HepG2 (cell line): ENCODE measurements around the gene ADIRF. TPM values are rescaled to one million over a fixed set of nuclear protein-coding genes. Genes with fewer than 3 reads are reported as not detected.
"Not testable (repeated sequence)": the region's sequence is repeated elsewhere in the genome, so short reads cannot be mapped to it uniquely, and the experiment has no call there.

Experiments used
- ATAC-seq: fragments of 200-7000 bp; cut with Tn5 transposase; 3 replicates; pipeline ENCODE4 v1.9.1; 2020; ENCODE audit warnings: mild to moderate bottlenecking, moderate library complexity
- BruUV-seq: library from RNA; stranded (reverse); fragments of 400-500 nt; replicated peaks from 2 replicates; lab custom pipeline; 2021; lab: Mats Ljungman, UMichigan
- CTCF ChIA-PET: fragments of 300-600 bp; formaldehyde crosslinking; extraction: SDS; loops from one replicate; lab custom pipeline; 2021; ENCODE audit warnings: low total read pairs, inconsistent platforms, low intra/inter-chr PET ratio; lab: Yijun Ruan, JAX
- POLR2A ChIA-PET: fragments of 350-600 bp; sonication (Branson Sonifier 250); formaldehyde crosslinking; loops from one replicate; lab custom pipeline; 2020; ENCODE audit warnings: antibody characterized with exemption, inconsistent platforms; lab: Yijun Ruan, JAX
- DNase-seq: peaks from one replicate; pipeline ENCODE4 v3.0.0-alpha.2; 2015; ENCODE audit warnings: low spot score
- FAIRE-seq: peaks from 3 replicates; lab custom pipeline; 2011; peaks lifted over from hg19 to GRCh38; lab: Jason Lieb, UNC
- H2AFZ ChIP-seq: one replicate; pipeline ENCODE4 v1.6.1; 2011; ENCODE audit warnings: low read length, inconsistent platforms
- H3K27ac ChIP-seq: fragments of 300-600 bp; 3 replicates; pipeline ENCODE4 v1.8.0; 2011; ENCODE audit warnings: mixed run types, mild to moderate bottlenecking, mixed read lengths, low read length, inconsistent platforms; ENCODE audit not compliant: insufficient read depth; ENCODE audit errors: extremely low read length
- H3K27me3 ChIP-seq, 2 experiments: fragments of 200-600 bp in 1 of 2; 2 replicates in 1 of 2; 3 replicates in 1 of 2; pipeline versions ENCODE4 v1.6.0 to v1.8.0; 2011; ENCODE audit warnings: low read length in 2 of 2, mild to moderate bottlenecking in 2 of 2, moderate library complexity in 2 of 2, inconsistent platforms in 1 of 2; ENCODE audit not compliant: insufficient read depth in 2 of 2, control insufficient read depth in 1 of 2
- H3K36me3 ChIP-seq, 2 experiments: fragments of 200-600 bp in 1 of 2; replicated peaks in 1 of 2; 2 replicates in 1 of 2; 3 replicates in 1 of 2; pipeline versions ENCODE4 v1.5.1 to v1.8.0; 2011; ENCODE audit warnings: low read length in 2 of 2, inconsistent platforms in 1 of 2; ENCODE audit not compliant: insufficient read depth in 2 of 2, control insufficient read depth in 1 of 2
- H3K4me1 ChIP-seq: 2 replicates; pipeline ENCODE4 v1.5.1; 2012; ENCODE audit warnings: low read length, inconsistent platforms; ENCODE audit not compliant: insufficient read depth
- H3K4me2 ChIP-seq: 2 replicates; pipeline ENCODE4 v1.6.0; 2011; ENCODE audit warnings: low read depth, low read length, inconsistent platforms
- H3K4me3 ChIP-seq, 3 experiments: fragments of 200-600 bp in 1 of 3; sonication (generic), shearing (Covaris generic) in 1 of 3; replicated peaks in 1 of 3; 2 replicates each; pipeline ENCODE4 v1.5.1; 2011 to 2016; ENCODE audit warnings: low read length in 3 of 3, inconsistent platforms in 2 of 3, low read depth in 2 of 3, mild to moderate bottlenecking in 2 of 3, control low read depth in 1 of 3, mixed read lengths in 1 of 3; ENCODE audit not compliant: insufficient read depth in 1 of 3
- H3K79me2 ChIP-seq: one replicate; pipeline ENCODE4 v1.6.1; 2011; ENCODE audit warnings: low read length, inconsistent platforms; ENCODE audit not compliant: insufficient read depth
- H3K9ac ChIP-seq: 2 replicates; pipeline ENCODE4 v1.6.0; 2011; ENCODE audit warnings: mild to moderate bottlenecking, low read depth, low read length, inconsistent platforms; ENCODE audit not compliant: insufficient read depth
- H3K9me3 ChIP-seq: 2 replicates; pipeline ENCODE4 v1.5.1; 2012; ENCODE audit warnings: mild to moderate bottlenecking, low read length
- H4K20me1 ChIP-seq: 2 replicates; pipeline ENCODE4 v1.6.0; 2011; ENCODE audit warnings: inconsistent platforms, mild to moderate bottlenecking, low read length, moderate library complexity; ENCODE audit not compliant: insufficient read depth
- GATAD2A ChIP-seq: IDR thresholded peaks from 2 replicates; pipeline ENCODE4 v1.6.1; 2016
- PTBP1 ChIP-seq: fragments of 200-400 bp; formaldehyde crosslinking; IDR thresholded peaks from 2 replicates; pipeline ENCODE4 v1.6.1; 2018; ENCODE audit warnings: low read length, low read depth; ENCODE audit not compliant: poor library complexity, severe bottlenecking
- ZMAT5 ChIP-seq: sonication (generic); formaldehyde crosslinking; IDR thresholded peaks from 2 replicates; pipeline ENCODE4 v1.5.0; 2020; ENCODE audit warnings: mild to moderate bottlenecking, low read depth, missing genetic modification reagents, borderline replicate concordance
- ZNF225 ChIP-seq: sonication (generic); formaldehyde crosslinking; IDR thresholded peaks from 2 replicates; pipeline ENCODE4 v1.4.0; 2020; ENCODE audit warnings: mild to moderate bottlenecking, missing genetic modification reagents
- ZNF451 ChIP-seq: sonication (generic); formaldehyde crosslinking; IDR thresholded peaks from 2 replicates; pipeline ENCODE4 v1.5.0; 2020; ENCODE audit warnings: mild to moderate bottlenecking, missing genetic modification reagents
- WGBS: methylation state at CpG from one replicate; pipeline ENCODE4 v1.1.6; 2017; ENCODE audit warnings: low lambda C conversion rate; 5-methylcytosine and 5-hydroxymethylcytosine counted together
- in situ Hi-C: cut with HindIII; loops from 2 replicates; pipeline ENCODE4 v1.10.0; 2017; ENCODE audit warnings: low pct_unique_long_range_greater_than_20kb; ENCODE audit not compliant: extremely low pct_ligation_motif_present
- intact Hi-C: fragments of 100-400 bp; cut with micrococcal nuclease; formaldehyde crosslinking; loops from one replicate; pipeline ENCODE4 v1.10.0; 2022; ENCODE audit not compliant: unreplicated experiment
- polyA plus RNA-seq, 8 experiments: library from polyadenylated mRNA; depleted of rRNA in 3 of 8; stranded (reverse) in 7 of 8; unstranded in 1 of 8; fragments of >200 nt; fragmentation: Illumina TruSeq in 4 of 8; extraction: Trizol in 4 of 8; gene quantifications; 2 replicates each; pipeline versions ENCODE4 v1.2.1 to v1.2.3, GENCODE V29; 2011 to 2016; ENCODE audit warnings: low read depth in 4 of 8, missing spikeins in 1 of 8, mixed read lengths in 1 of 8; ENCODE audit not compliant: insufficient read depth in 1 of 8
- total RNA-seq, 5 experiments: library from RNA; depleted of rRNA; stranded (reverse); fragments of >200 nt; fragmentation: Illumina TruSeq; extraction: Trizol; gene quantifications; 2 replicates each; pipeline ENCODE4 v1.2.3, GENCODE V29; 2016; ENCODE audit warnings: low read depth in 1 of 5
- TF ChIP-seq, protein P1 (sequence below): sonication (generic); formaldehyde crosslinking; IDR thresholded peaks from 2 replicates; pipeline ENCODE4 v1.4.0; 2020; ENCODE audit warnings: missing genetic modification reagents

The ADIRF gene
- total and polyA plus RNA-seq, 2 of the 13 experiments (the other 11 are each of a cell fraction or from before 2014, with no cell fraction given): 0.13 to 0.40 TPM

DNA sequence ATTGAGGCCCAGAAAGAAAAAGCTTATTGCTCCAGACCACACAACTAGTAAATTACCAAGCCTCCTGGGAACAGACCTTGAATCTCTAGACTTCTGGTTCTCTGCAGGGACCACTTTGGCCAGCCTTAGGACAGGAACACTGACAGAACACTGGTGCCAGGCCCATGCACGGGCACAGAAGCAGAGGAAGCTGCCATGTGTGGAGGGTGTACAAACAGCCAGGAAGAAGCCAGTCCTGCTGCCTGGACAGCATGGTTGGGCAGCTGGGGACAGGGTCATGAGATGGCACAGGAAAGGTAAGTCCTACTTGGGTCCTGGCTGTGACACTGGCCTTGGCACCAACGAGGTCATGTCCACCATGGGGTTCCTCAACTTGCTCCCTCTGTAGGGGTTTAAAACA is 30.0 kb upstream of the ADIRF start (continued):
- TF ChIP-seq, protein P1, sequence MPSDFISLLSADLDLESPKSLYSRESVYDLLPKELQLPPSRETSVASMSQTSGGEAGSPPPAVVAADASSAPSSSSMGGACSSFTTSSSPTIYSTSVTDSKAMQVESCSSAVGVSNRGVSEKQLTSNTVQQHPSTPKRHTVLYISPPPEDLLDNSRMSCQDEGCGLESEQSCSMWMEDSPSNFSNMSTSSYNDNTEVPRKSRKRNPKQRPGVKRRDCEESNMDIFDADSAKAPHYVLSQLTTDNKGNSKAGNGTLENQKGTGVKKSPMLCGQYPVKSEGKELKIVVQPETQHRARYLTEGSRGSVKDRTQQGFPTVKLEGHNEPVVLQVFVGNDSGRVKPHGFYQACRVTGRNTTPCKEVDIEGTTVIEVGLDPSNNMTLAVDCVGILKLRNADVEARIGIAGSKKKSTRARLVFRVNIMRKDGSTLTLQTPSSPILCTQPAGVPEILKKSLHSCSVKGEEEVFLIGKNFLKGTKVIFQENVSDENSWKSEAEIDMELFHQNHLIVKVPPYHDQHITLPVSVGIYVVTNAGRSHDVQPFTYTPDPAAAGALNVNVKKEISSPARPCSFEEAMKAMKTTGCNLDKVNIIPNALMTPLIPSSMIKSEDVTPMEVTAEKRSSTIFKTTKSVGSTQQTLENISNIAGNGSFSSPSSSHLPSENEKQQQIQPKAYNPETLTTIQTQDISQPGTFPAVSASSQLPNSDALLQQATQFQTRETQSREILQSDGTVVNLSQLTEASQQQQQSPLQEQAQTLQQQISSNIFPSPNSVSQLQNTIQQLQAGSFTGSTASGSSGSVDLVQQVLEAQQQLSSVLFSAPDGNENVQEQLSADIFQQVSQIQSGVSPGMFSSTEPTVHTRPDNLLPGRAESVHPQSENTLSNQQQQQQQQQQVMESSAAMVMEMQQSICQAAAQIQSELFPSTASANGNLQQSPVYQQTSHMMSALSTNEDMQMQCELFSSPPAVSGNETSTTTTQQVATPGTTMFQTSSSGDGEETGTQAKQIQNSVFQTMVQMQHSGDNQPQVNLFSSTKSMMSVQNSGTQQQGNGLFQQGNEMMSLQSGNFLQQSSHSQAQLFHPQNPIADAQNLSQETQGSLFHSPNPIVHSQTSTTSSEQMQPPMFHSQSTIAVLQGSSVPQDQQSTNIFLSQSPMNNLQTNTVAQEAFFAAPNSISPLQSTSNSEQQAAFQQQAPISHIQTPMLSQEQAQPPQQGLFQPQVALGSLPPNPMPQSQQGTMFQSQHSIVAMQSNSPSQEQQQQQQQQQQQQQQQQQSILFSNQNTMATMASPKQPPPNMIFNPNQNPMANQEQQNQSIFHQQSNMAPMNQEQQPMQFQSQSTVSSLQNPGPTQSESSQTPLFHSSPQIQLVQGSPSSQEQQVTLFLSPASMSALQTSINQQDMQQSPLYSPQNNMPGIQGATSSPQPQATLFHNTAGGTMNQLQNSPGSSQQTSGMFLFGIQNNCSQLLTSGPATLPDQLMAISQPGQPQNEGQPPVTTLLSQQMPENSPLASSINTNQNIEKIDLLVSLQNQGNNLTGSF: no peak
- TF ChIP-seq ZNF451 (CRISPR knock-in tag) (no peak), ZMAT5 (CRISPR knock-in tag) (no peak), ZNF225 (no peak), PTBP1 (no peak), GATAD2A (CRISPR knock-in tag) (no peak)

GRCh38 chr10:86940076-86940475 is 28.2 kb upstream of the ADIRF start:
- in situ Hi-C loops, POLR2A ChIA-PET, BruUV-seq, H2AFZ ChIP-seq, H3K4me2 ChIP-seq, H4K20me1 ChIP-seq, intact Hi-C loops, ATAC-seq, H3K9ac ChIP-seq, DNase-seq, H3K9me3 ChIP-seq, H3K36me3 ChIP-seq, FAIRE-seq, H3K27ac ChIP-seq, H3K79me2 ChIP-seq: not testable (repeated sequence)
- H3K4me1 ChIP-seq: peaks cover 24% of the 10 kb centered on the region
- 0 out of 6 replicates have a peak overlapping the region, but pooled peaks of 1 of the 3 experiments have one; percentile 75 for H3K4me3 ChIP-seq
- peaks cover 3 to 11% of the 10 kb centered on the region in 2 experiments; a peak in 2 of 5 replicates for H3K27me3 ChIP-seq
- CTCF ChIA-PET: interaction anchor here (0.7 to 2.6 kb wide), 4 partner anchors 19 to 252 kb away, joined by 3 to 26 read pairs (median 12); partner anchors contain the start of gene SNCG
- 73% methylated on average over 16 of the region's 16 CpGs for WGBS
